Tibial nerve (tissue), 4 donors: ENCODE data around the gene MYLK2. TPM values are rescaled to one million over a fixed set of nuclear protein-coding genes. Genes with fewer than 3 reads are reported as not detected.

Source experiments
- DNase-seq, 2 donors: peaks; one replicate each; pipeline ENCODE4 v3.0.0-alpha.2; 2019; ENCODE audit warnings: low spot score in 2 of 2
- H3K27ac ChIP-seq, 4 donors: fragments of 200-600 bp; sonication (generic) in 3 of 4; one replicate each; pipeline ENCODE4 v1.5.1; 2017 to 2019; ENCODE audit warnings: mild to moderate bottlenecking in 1 of 4
- H3K27me3 ChIP-seq, 2 donors: fragments of 200-600 bp; sonication (generic) in 1 of 2; one replicate each; pipeline versions ENCODE4 v1.5.1 to v1.6.0; 2017 to 2019
- H3K36me3 ChIP-seq, 3 donors: fragments of 200-600 bp; sonication (generic); one replicate each; pipeline ENCODE4 v1.5.1; 2018 to 2019
- H3K4me1 ChIP-seq, 4 donors: fragments of 200-600 bp; sonication (generic) in 3 of 4; one replicate each; pipeline ENCODE4 v1.5.1; 2017 to 2019
- H3K4me3 ChIP-seq, 4 donors: fragments of 200-600 bp; sonication (generic) in 3 of 4; one replicate each; pipeline ENCODE4 v1.5.1; 2017 to 2019; ENCODE audit warnings: mild to moderate bottlenecking in 1 of 4, moderate library complexity in 1 of 4
- H3K9me3 ChIP-seq, 4 donors: fragments of 200-600 bp; sonication (generic) in 3 of 4; one replicate each; pipeline ENCODE4 v1.5.1; 2017 to 2019
- CTCF ChIP-seq, 5 experiments: fragments of 200-600 bp in 3 of 5; fragments of 450-650 bp in 2 of 5; sonication (generic) in 3 of 5; IDR thresholded peaks; one replicate each; pipeline ENCODE4 v1.5.1; 2016 to 2019; ENCODE audit warnings: antibody characterized with exemption in 5 of 5, mild to moderate bottlenecking in 3 of 5, moderate library complexity in 2 of 5
- EP300 ChIP-seq, 2 donors: sonication (generic); formaldehyde crosslinking; IDR thresholded peaks; one replicate each; pipeline ENCODE4 v1.6.1; 2017; ENCODE audit warnings: antibody characterized with exemption in 2 of 2, mild to moderate bottlenecking in 1 of 2
- POLR2A ChIP-seq, 2 donors: fragments of 450-650 bp; IDR thresholded peaks; one replicate each; pipeline ENCODE4 v1.6.1; 2017; ENCODE audit warnings: antibody characterized with exemption in 2 of 2, mild to moderate bottlenecking in 2 of 2, moderate library complexity in 2 of 2
- WGBS, 2 donors: methylation state at CpG; one replicate each; pipeline ENCODE4 v1.1.5; 2018; 5-methylcytosine and 5-hydroxymethylcytosine counted together
- total RNA-seq, 4 donors: library from RNA; depleted of rRNA; stranded (reverse); fragments of >200 nt; gene quantifications; one replicate each; pipeline ENCODE4 v1.1.0, GENCODE V29; 2016

Gene MYLK2
- total RNA-seq, 4 donors from 2014 or later = 0.66 to 1.3 TPM; not detected in 2

DNA sequence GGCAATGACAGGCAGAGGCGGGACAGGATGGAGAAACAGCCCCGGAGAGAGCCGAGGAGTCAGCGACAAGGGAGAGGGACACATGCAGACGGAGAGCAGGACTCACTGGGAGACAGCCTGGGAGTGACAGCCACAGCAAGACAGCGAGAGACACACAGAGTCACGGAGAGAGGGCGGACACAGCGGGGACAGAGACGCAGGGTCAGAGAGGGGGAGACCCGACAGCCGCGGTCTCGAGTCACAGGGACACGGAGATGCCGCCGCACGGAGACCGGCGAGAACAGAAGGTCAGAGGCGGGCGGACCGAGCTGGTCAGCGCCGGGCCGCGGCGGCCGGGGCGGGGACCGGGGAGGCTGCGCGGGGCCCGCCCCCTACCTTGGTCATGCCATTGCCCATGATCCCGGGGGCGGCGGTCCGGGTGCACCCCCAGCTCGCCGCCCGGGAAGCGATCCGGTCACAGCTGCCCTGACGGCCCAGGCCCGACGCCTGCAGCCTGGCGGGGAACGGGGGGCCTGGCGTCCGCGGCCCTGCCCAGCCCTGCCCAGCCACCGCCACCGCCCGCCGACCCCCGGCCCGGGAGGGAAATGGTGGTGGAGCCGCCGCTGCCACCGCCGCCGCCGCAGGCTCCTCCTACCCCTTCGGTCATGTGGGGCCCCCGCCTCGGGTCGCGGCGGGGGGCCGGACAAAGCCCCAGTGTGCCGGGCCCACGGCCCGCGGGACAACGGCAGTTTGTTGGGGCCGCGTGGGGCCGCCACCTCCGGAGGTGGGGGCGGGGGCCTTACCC is 51.0 kb downstream of the MYLK2 start, which contains the start of the genes DUSP15 and TTLL9:
Gene DUSP15 (minus strand): TSS at position 586 of the 784 bp plus-strand sequence. CDS start 190 bp downstream, at position 396.
Gene TTLL9 (plus strand): TSS at position 693 of the 784 bp plus-strand sequence. CDS start 493 bp downstream, outside the sequence.
- 1 to 2% methylated on average over 30 to 60 of the region's 80 CpGs for WGBS, 2 donors
- Histone ChIP-seq H3K36me3 (peaks cover 0 to 4% (median 0%) of the 10 kb centered on the region in 3 donors), H3K4me3 (peak within 1 kb of the TSS; percentile 57 to 80 (median 66)), H3K4me1 (peaks cover 0 to 26% (median 15%) of the 10 kb centered on the region in 4 donors), H3K27me3 (no peaks in the 10 kb centered on the region), H3K27ac (peak within 1 kb of the TSS; percentile 81 to 89 (median 86)), H3K9me3 (no peaks in the 10 kb centered on the region)
- peak; percentile 29 to 30 for DNase-seq
- TF ChIP-seq POLR2A (IDR thresholded peaks at IDR 0.05) = peak; percentile 27 to 33
- TF ChIP-seq EP300 (IDR thresholded peaks at IDR 0.05) = peak in 1 of 2 donors; percentile 30
- peak in 2 of 5 experiments; percentile 8 to 13 for TF ChIP-seq CTCF (IDR thresholded peaks at IDR 0.05)

DNA sequence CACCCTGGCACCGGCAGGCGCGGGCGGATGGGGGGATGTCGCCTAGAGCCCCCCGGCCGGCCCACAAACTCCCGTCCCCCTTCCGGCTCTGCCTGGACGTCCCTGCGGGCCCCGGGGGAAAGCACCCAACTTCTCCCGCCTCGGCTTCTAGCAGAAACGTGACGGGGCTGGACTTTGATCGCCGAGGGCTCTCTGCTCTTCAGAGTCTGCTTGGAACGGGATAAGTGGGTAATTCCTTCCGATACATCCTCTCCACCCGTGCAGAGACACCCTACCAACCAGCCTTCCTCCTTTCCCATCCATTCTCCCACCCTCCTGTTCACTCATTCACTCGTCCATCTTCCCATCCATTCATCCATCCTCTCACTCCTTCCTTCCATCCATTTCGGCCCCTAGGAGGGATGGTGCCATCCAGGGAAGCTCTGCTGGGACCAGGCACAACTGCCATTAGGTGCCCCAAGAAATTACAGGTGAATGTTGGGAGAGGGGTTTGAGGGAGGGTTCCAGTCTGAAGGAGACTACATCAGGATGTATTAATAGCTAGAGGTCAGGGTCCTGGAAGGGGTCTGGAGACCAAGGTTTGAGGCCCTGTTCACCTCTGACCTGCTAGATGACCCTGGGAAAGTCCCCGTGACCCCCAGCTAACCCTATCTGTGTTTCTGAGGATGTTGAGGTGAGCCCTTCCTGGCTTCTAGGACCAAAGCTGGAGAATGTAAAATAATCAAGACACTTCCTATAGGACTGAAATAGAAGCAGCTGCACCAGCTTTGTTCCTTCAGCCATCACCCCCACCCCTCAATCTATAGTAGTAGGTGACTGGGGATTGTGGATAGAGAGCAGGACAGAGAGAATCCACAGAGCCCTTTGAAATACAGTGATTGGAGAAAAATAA is 51.8 kb downstream of the MYLK2 start:
- Histone ChIP-seq H3K4me3 (peak overlapping the region; percentile 57 to 80 (median 66)), H3K36me3 (peaks cover 0 to 4% (median 0%) of the 10 kb centered on the region in 3 donors), H3K27me3 (no peaks in the 10 kb centered on the region), H3K27ac (peak overlapping the region; percentile 81 to 89 (median 86)), H3K9me3 (no peaks in the 10 kb centered on the region), H3K4me1 (peaks cover 0 to 26% (median 15%) of the 10 kb centered on the region in 4 donors)
- no peak for DNase-seq
- peak in 1 of 5 experiments; percentile 5 for TF ChIP-seq CTCF (IDR thresholded peaks at IDR 0.05)
- no peak for TF ChIP-seq EP300 (IDR thresholded peaks at IDR 0.05)
- 7 to 21% methylated on average over 6 to 22 of the region's 24 CpGs for WGBS, 2 donors

- TF ChIP-seq CTCF (IDR thresholded peaks at IDR 0.05) = no peak
- TF ChIP-seq POLR2A (IDR thresholded peaks at IDR 0.05) = no peak
- TF ChIP-seq EP300 (IDR thresholded peaks at IDR 0.05) = no peak
These were observed 52.4 kb downstream of the MYLK2 start for GRCh38 chr20:31871618-31871954.

DNA sequence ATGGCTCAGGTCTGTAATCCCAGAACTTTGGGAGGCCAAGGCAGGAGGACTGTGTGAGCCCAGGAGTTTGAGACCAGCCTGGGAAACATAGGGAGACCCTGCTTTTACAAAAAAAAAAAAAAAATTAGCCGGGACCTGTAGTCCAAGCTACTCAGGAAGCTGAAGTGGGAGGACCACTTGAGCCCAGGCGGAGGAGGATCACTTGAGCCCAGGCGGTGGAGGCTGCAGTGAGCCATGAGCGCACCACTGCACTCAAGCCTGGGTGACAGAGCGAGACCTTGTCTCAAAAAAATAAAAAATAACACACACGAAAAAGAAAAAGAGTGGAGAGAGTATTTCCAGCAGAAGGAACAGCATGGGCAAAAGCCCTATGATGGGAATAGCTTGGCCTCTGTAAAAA is 53.2 kb downstream of the MYLK2 start:
- 80 to 88% methylated on average over 6 of the region's 6 CpGs for WGBS, 2 donors
- no peak for TF ChIP-seq POLR2A (IDR thresholded peaks at IDR 0.05)
- no peak overlapping the region for H3K27ac ChIP-seq
- H3K4me3 ChIP-seq = no peak overlapping the region
- H3K36me3 ChIP-seq = peaks cover 0 to 9% (median 0%) of the 10 kb centered on the region in 3 donors
- DNase-seq = no peak
- peaks cover 0 to 3% (median 0%) of the 10 kb centered on the region in 4 donors for H3K9me3 ChIP-seq
- H3K4me1 ChIP-seq = peaks cover 0 to 26% (median 15%) of the 10 kb centered on the region in 4 donors
- H3K27me3 ChIP-seq = no peaks in the 10 kb centered on the region

More at GRCh38 chr20:31871618-31871954, 52.4 kb downstream of the MYLK2 start:
- 78 to 86% methylated on average over 1 of the region's 1 CpG for WGBS, 2 donors
- Histone ChIP-seq H3K27me3 (no peaks in the 10 kb centered on the region), H3K4me3 (no peak overlapping the region), H3K4me1 (peaks cover 0 to 26% (median 15%) of the 10 kb centered on the region in 4 donors), H3K36me3 (peaks cover 0 to 6% (median 0%) of the 10 kb centered on the region in 3 donors), H3K27ac (peak overlapping the region in 3 of 4 donors; percentile 85 to 89 (median 86)), H3K9me3 (no peaks in the 10 kb centered on the region)
- DNase-seq = no peak

DNA sequence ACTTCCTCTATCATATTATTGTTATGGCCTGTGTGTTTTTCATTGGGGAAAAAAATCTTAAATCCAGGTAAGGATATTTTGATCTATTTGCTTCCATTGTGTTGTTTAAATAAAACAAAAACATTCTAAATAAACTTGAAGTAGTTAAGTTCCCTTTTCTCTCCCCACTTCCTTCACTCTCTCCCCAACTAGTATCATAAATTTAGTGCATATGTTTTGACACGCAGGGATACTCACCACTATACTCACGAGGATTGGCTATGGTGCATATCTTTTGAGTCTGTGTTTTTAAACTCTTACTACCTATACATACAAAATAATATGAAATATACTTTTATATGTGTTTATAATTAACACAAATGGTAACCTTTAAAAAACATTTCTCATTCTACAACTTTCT is 56.5 kb downstream of the MYLK2 start:
- peaks cover 0 to 9% (median 0%) of the 10 kb centered on the region in 3 donors for H3K36me3 ChIP-seq
- no peak for DNase-seq
- WGBS, 2 donors = 66 to 75% methylated on average over 2 of the region's 2 CpGs
- H3K4me3 ChIP-seq = no peak overlapping the region
- TF ChIP-seq EP300 (IDR thresholded peaks at IDR 0.05) = no peak
- TF ChIP-seq CTCF (IDR thresholded peaks at IDR 0.05) = no peak
- no peak for TF ChIP-seq POLR2A (IDR thresholded peaks at IDR 0.05)
- H3K9me3 ChIP-seq = peaks cover 0 to 11% (median 0%) of the 10 kb centered on the region in 4 donors
- H3K27me3 ChIP-seq = no peaks in the 10 kb centered on the region
- peaks cover 0 to 19% (median 0%) of the 10 kb centered on the region in 4 donors for H3K4me1 ChIP-seq
- H3K27ac ChIP-seq = no peak overlapping the region
